ENCODE results near the gene AGPAT4. TPM values are rescaled to one million over a fixed set of nuclear protein-coding genes. Genes with fewer than 3 reads are reported as not detected.
A peak's percentile ranks its signal among the peaks of the same experiment; 100 is the strongest.

AGPAT4 gene
- 3.9 and 4.8 TPM in 2 replicates for polyA plus RNA-seq (2012; rRNA removed)
- polyA plus RNA-seq (2012; cell fraction: cytosol; rRNA removed), result 2.1 and 2.5 TPM in 2 replicates
- 9.4 and 12.1 TPM in 2 replicates for polyA plus RNA-seq (2012; cell fraction: nucleus; rRNA removed)

- WGBS (ENCODE audit: low lambda C conversion rate), result 12% methylated on average over 17 of the region's 21 CpGs
- no peaks in the 10 kb centered on the region for H3K36me3 ChIP-seq (replicated peaks in 1 of 2; ENCODE audit: control insufficient read depth in 1 of 2, insufficient read depth in 2 of 2, low read length in 1 of 2)
- H3K27ac ChIP-seq (ENCODE audit: low read depth in 2 of 2, low read length in 1 of 2), result peak within 1 kb of the TSS; percentile 75 to 80
- peaks cover 0 to 5% of the 10 kb centered on the region in 2 experiments; a peak in 2 of 4 replicates for H3K4me1 ChIP-seq (ENCODE audit: control insufficient read depth in 1 of 2, insufficient read depth in 2 of 2, low read depth in 1 of 2, low read length in 1 of 2)
- ChIA-PET CTCF (interaction anchor here (0.9 to 1.5 kb wide), 5 partner anchors 20 to 282 kb away, joined by 3 to 6 read pairs (median 4); partner anchors contain the start of gene MAP3K4), POLR2A (interaction anchor here (0.6 to 1.1 kb wide), 2 partner anchors 14 to 241 kb away, joined by 3 read pairs; no protein-coding TSS in a partner anchor)
- peak within 1 kb of the TSS; percentile 96 for H2AFZ ChIP-seq (ENCODE audit: low read depth)
- peak; percentile 85 for DNase-seq
- H3K4me2 ChIP-seq, result peak within 1 kb of the TSS; percentile 80
- H3K9me2 ChIP-seq, result no peaks in the 10 kb centered on the region
- H3K9me3 ChIP-seq, result no peaks in the 10 kb centered on the region
- no peaks in the 10 kb centered on the region for H4K20me1 ChIP-seq (ENCODE audit: insufficient read depth)
- peaks cover 32% of the 10 kb centered on the region for H3K79me2 ChIP-seq (ENCODE audit: insufficient read depth)
- H3K4me3 ChIP-seq (ENCODE audit: low read depth in 2 of 2, low read length in 1 of 2), result peak within 1 kb of the TSS; percentile 66 to 79
- TF ChIP-seq CHD2 (IDR thresholded peaks at IDR 0.05; ENCODE audit: low read length, partially characterized antibody) (peak; percentile 58), TCF12 (IDR thresholded peaks at IDR 0.05) (peak; percentile 42; the same call in 1 of the 2 replicates), SIN3A (IDR thresholded peaks at IDR 0.05; ENCODE audit: borderline replicate concordance, low read depth, low read length) (peak; percentile 68; the same call in 1 of the 2 replicates), EP300 (IDR thresholded peaks at IDR 0.05; ENCODE audit: borderline replicate concordance in 1 of 2, low read depth in 1 of 2, low read length in 1 of 2) (0 out of 4 replicates have a peak, but pooled peaks of 1 of the 2 experiments have one; percentile 33), SMC3 (IDR thresholded peaks at IDR 0.05; ENCODE audit: low read depth, low read length) (no peak), USF1 (IDR thresholded peaks at IDR 0.05; ENCODE audit: borderline replicate concordance, low read depth) (peak; percentile 38; the same call in 1 of the 2 replicates), MXI1 (IDR thresholded peaks at IDR 0.05; ENCODE audit: low read depth, low read length) (peak; percentile 81), GABPA (IDR thresholded peaks at IDR 0.05; ENCODE audit: low read depth) (peak; percentile 59), NFIC (IDR thresholded peaks at IDR 0.05; ENCODE audit: borderline replicate concordance) (peak; percentile 26; the same call in 1 of the 2 replicates), YY1 (IDR thresholded peaks at IDR 0.05; ENCODE audit: low read depth) (no peak), EZH2phosphoT487 (IDR thresholded peaks at IDR 0.05; ENCODE audit: borderline replicate concordance, low read depth) (no peak), RXRA (IDR thresholded peaks at IDR 0.05; ENCODE audit: borderline replicate concordance, low read depth) (no peak), FOSL2 (IDR thresholded peaks at IDR 0.05; ENCODE audit: borderline replicate concordance, low read depth) (peak; percentile 65; the same call in 1 of the 2 replicates), TAF1 (IDR thresholded peaks at IDR 0.05; ENCODE audit: borderline replicate concordance, low read depth, low read length) (peak; percentile 100), USF2 (IDR thresholded peaks at IDR 0.05; ENCODE audit: borderline replicate concordance, low read depth, low read length) (no peak), PBX3 (IDR thresholded peaks at IDR 0.05) (peak; percentile 63), JUND (IDR thresholded peaks at IDR 0.05) (peak; percentile 40; the same call in 1 of the 2 replicates), RFX5 (IDR thresholded peaks at IDR 0.05; ENCODE audit: low read length) (peak; percentile 50; the same call in 1 of the 2 replicates), TEAD4 (IDR thresholded peaks at IDR 0.05; ENCODE audit: borderline replicate concordance, insufficient read depth) (no peak)
- TF ChIP-seq, protein P1, sequence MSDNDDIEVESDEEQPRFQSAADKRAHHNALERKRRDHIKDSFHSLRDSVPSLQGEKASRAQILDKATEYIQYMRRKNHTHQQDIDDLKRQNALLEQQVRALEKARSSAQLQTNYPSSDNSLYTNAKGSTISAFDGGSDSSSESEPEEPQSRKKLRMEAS (IDR thresholded peaks at IDR 0.05; ENCODE audit: low read depth), result peak; percentile 55; the same call in 1 of the 2 replicates
- TF ChIP-seq, protein P2, sequence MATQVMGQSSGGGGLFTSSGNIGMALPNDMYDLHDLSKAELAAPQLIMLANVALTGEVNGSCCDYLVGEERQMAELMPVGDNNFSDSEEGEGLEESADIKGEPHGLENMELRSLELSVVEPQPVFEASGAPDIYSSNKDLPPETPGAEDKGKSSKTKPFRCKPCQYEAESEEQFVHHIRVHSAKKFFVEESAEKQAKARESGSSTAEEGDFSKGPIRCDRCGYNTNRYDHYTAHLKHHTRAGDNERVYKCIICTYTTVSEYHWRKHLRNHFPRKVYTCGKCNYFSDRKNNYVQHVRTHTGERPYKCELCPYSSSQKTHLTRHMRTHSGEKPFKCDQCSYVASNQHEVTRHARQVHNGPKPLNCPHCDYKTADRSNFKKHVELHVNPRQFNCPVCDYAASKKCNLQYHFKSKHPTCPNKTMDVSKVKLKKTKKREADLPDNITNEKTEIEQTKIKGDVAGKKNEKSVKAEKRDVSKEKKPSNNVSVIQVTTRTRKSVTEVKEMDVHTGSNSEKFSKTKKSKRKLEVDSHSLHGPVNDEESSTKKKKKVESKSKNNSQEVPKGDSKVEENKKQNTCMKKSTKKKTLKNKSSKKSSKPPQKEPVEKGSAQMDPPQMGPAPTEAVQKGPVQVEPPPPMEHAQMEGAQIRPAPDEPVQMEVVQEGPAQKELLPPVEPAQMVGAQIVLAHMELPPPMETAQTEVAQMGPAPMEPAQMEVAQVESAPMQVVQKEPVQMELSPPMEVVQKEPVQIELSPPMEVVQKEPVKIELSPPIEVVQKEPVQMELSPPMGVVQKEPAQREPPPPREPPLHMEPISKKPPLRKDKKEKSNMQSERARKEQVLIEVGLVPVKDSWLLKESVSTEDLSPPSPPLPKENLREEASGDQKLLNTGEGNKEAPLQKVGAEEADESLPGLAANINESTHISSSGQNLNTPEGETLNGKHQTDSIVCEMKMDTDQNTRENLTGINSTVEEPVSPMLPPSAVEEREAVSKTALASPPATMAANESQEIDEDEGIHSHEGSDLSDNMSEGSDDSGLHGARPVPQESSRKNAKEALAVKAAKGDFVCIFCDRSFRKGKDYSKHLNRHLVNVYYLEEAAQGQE (IDR thresholded peaks at IDR 0.05; ENCODE audit: low read depth, low read length), result peak; percentile 73
- no peaks in the 10 kb centered on the region for H3F3A ChIP-seq (replicated peaks; ENCODE audit: insufficient read depth)
- H3K9ac ChIP-seq, result peak within 1 kb of the TSS; percentile 77
- H3K27me3 ChIP-seq (ENCODE audit: insufficient read depth), result no peaks in the 10 kb centered on the region
Observed at GRCh38 chr6:161273752-161274487, at the start of gene AGPAT4. Gene AGPAT4 (minus strand): TSS chr6:161274061. CDS start chr6:161232213, 41,848 bp downstream.
